IPS DF 6.9 (cell line): ENCODE data around the gene HSD17B2.

Source experiments
- DNase-seq: peaks from one replicate; pipeline ENCODE4 v3.0.0-alpha.2; 2013; ENCODE audit warnings: low read depth, low spot score
- H3K27ac ChIP-seq: one replicate; pipeline ENCODE4 v1.5.1; 2013; ENCODE audit warnings: low read length, control low read depth
- H3K27me3 ChIP-seq: 2 replicates; pipeline ENCODE4 v1.6.1; 2013; ENCODE audit warnings: mild to moderate bottlenecking, low read length; ENCODE audit not compliant: control insufficient read depth, insufficient read depth
- H3K36me3 ChIP-seq: 2 replicates; pipeline ENCODE4 v1.6.1; 2013; ENCODE audit warnings: low read length; ENCODE audit not compliant: control insufficient read depth, insufficient read depth
- H3K4me1 ChIP-seq: 2 replicates; pipeline ENCODE4 v1.6.1; 2013; ENCODE audit warnings: low read length; ENCODE audit not compliant: control insufficient read depth, insufficient read depth
- H3K4me3 ChIP-seq: 2 replicates; pipeline ENCODE4 v1.5.1; 2013; ENCODE audit warnings: mild to moderate bottlenecking, low read length
- H3K9me3 ChIP-seq: 2 replicates; pipeline ENCODE4 v1.6.1; 2013; ENCODE audit warnings: low read length, inconsistent platforms; ENCODE audit not compliant: control insufficient read depth, insufficient read depth
- WGBS: extraction: QIAGEN DNeasy Blood & Tissue Kit; methylation state at CpG from one replicate; pipeline ENCODE4 v1.1.7; 2013; ENCODE audit warnings: mixed read lengths, missing lambda C conversion rate; ENCODE audit not compliant: insufficient read length, insufficient coverage; 5-methylcytosine and 5-hydroxymethylcytosine counted together

Gene HSD17B2

DNA sequence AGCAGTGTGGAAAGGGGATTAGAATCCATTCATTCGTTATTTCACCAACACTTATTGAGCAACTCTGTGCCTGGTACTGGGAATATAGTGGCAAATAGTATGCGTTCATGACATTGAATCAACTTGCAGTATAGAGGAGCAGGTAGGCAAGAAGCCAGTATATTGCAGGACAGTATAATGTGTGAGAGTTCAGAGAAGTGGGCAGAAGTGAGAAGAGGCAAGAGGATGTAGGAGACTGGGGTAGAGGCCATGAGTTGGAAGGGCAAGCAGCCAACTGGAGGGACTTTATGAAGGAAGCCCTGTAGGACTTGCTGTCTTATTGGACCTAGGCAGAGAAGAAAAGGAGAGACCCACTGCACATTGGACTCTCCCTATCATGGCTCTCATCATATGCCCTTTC lies 12.3 kb downstream of the HSD17B2 start:
- H3K4me1 ChIP-seq, result no peaks in the 10 kb centered on the region
- no peak overlapping the region for H3K4me3 ChIP-seq
- H3K27me3 ChIP-seq, result no peaks in the 10 kb centered on the region
- H3K9me3 ChIP-seq, result no peaks in the 10 kb centered on the region
- no CpG with 5 or more reads among the region's 2 CpGs for WGBS
- DNase-seq, result no peak
- H3K27ac ChIP-seq, result no peak overlapping the region
- H3K36me3 ChIP-seq, result no peaks in the 10 kb centered on the region

GRCh38 chr16:82047787-82048186 lies 12.7 kb downstream of the HSD17B2 start:
- no CpG with 5 or more reads among the region's 2 CpGs for WGBS
- no peaks in the 10 kb centered on the region for H3K27me3 ChIP-seq
- H3K4me3 ChIP-seq, result no peak overlapping the region
- H3K9me3 ChIP-seq, result no peaks in the 10 kb centered on the region
- no peak overlapping the region for H3K27ac ChIP-seq
- no peak for DNase-seq
- no peaks in the 10 kb centered on the region for H3K36me3 ChIP-seq
- H3K4me1 ChIP-seq, result no peaks in the 10 kb centered on the region

- WGBS, result no CpG with 5 or more reads among the region's 1 CpG
- Histone ChIP-seq H3K4me3 (no peak overlapping the region), H3K4me1 (no peaks in the 10 kb centered on the region), H3K36me3 (no peaks in the 10 kb centered on the region), H3K9me3 (no peaks in the 10 kb centered on the region), H3K27ac (no peak overlapping the region), H3K27me3 (no peaks in the 10 kb centered on the region)
- no peak for DNase-seq
These were observed 14.4 kb downstream of the HSD17B2 start for GRCh38 chr16:82049484-82049883.

DNA sequence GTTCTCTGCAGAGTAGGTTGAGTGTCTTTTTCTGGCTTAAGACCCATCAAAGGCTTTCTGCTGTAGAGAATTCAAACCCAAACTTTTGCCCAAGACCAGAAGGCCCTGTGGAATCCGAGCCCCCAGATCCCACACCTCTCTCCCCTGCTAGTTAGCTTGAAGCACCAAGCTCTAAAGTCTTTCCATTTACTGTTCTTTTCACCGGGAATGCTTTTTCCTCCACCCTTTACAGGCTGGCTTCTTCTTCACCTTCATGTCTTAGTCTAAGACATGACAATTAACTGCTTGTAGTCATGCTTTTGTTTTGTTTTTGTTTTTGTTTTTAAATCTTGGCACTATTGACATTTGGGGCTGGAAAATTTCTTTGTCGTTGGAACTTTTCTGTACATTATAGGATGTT lies 15.5 kb downstream of the HSD17B2 start:
- no peak for DNase-seq
- WGBS, result no CpG with 5 or more reads among the region's 3 CpGs
- no peaks in the 10 kb centered on the region for H3K36me3 ChIP-seq
- H3K4me3 ChIP-seq, result no peak overlapping the region
- H3K27ac ChIP-seq, result no peak overlapping the region
- no peaks in the 10 kb centered on the region for H3K4me1 ChIP-seq
- no peaks in the 10 kb centered on the region for H3K9me3 ChIP-seq
- no peaks in the 10 kb centered on the region for H3K27me3 ChIP-seq

GRCh38 chr16:82050909-82051357 lies 15.9 kb downstream of the HSD17B2 start:
- no peak overlapping the region for H3K4me3 ChIP-seq
- no peaks in the 10 kb centered on the region for H3K4me1 ChIP-seq
- WGBS, result no CpG with 5 or more reads among the region's 4 CpGs
- H3K27me3 ChIP-seq, result no peaks in the 10 kb centered on the region
- H3K36me3 ChIP-seq, result no peaks in the 10 kb centered on the region
- no peak overlapping the region for H3K27ac ChIP-seq
- no peaks in the 10 kb centered on the region for H3K9me3 ChIP-seq
- no peak for DNase-seq

DNA sequence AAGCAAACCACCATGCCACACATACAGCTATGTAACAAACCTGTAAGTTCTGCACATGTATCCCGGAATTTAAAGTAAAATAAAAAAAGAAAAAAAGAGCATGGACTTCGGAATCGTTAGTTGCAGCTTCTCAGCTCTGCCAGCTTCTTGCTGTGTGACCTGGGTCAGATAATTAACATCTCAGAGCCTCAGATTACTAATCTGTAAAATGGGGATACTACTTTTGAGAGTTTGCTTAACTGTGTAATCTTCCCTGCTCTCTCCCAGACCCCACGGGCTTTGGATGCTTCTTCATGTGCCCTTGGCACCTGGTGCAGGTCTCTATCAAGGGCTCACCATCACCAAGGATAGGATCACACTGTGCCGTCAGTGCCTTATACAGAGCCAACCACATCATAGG lies 16.6 kb downstream of the HSD17B2 start:
- Histone ChIP-seq H3K27ac (no peak overlapping the region), H3K27me3 (no peaks in the 10 kb centered on the region), H3K9me3 (no peaks in the 10 kb centered on the region), H3K4me3 (no peak overlapping the region), H3K4me1 (no peaks in the 10 kb centered on the region), H3K36me3 (no peaks in the 10 kb centered on the region)
- no peak for DNase-seq
- WGBS, result no CpG with 5 or more reads among the region's 5 CpGs

DNA sequence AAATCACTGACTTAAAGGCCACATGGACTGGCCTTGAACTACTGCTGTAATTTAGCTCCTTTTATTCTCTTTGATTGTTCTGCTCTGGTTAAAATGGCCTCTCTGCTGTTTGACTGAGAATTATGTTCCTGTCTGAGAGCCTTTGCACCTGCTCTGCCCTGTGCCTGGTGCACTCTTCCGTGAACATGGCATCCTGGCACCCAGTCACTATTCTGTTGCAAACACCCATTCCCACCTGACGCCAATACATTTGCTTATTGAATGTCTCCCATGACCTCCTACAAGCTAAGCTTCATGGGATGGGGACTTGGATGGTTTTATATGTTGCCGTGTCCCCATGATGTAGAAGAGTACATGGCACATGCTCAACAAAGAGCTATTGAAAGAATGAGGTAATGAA lies 20.1 kb downstream of the HSD17B2 start:
- Histone ChIP-seq H3K27ac (no peak overlapping the region), H3K27me3 (no peaks in the 10 kb centered on the region), H3K4me1 (no peaks in the 10 kb centered on the region), H3K9me3 (no peaks in the 10 kb centered on the region), H3K4me3 (no peak overlapping the region), H3K36me3 (no peaks in the 10 kb centered on the region)
- DNase-seq, result no peak
- no CpG with 5 or more reads among the region's 3 CpGs for WGBS

- no peak for DNase-seq
- WGBS, result no CpG with 5 or more reads among the region's 8 CpGs
- no peaks in the 10 kb centered on the region for H3K36me3 ChIP-seq
- H3K4me1 ChIP-seq, result no peaks in the 10 kb centered on the region
- no peaks in the 10 kb centered on the region for H3K9me3 ChIP-seq
- no peak overlapping the region for H3K27ac ChIP-seq
- H3K27me3 ChIP-seq, result no peaks in the 10 kb centered on the region
- no peak overlapping the region for H3K4me3 ChIP-seq
These were observed 20.9 kb downstream of the HSD17B2 start for GRCh38 chr16:82055728-82056549.

DNA sequence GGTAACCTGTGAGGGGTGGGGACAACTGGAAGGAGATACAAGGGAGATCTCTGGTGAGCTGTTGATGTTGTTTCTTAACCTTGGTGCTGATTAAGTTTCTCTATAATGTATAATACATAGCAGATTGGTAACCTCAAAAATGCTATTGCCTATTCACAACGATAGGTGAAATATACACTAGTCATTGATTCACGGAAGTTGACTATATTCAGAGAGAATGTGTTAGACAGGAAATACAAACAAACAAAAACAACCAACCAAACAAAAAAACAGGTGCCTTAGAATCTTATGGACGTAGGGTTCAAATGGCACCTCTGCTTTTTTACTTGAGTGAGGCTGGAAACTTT lies 21.5 kb downstream of the HSD17B2 start:
- DNase-seq, result no peak
- Histone ChIP-seq H3K27ac (no peak overlapping the region), H3K36me3 (no peaks in the 10 kb centered on the region), H3K27me3 (no peaks in the 10 kb centered on the region), H3K4me3 (no peak overlapping the region), H3K4me1 (no peaks in the 10 kb centered on the region), H3K9me3 (no peaks in the 10 kb centered on the region)
- no CpG with 5 or more reads among the region's 3 CpGs for WGBS

GRCh38 chr16:82059161-82059982 lies 24.3 kb downstream of the HSD17B2 start:
- Histone ChIP-seq H3K4me3 (no peak overlapping the region), H3K27me3 (no peaks in the 10 kb centered on the region), H3K4me1 (no peaks in the 10 kb centered on the region), H3K36me3 (no peaks in the 10 kb centered on the region), H3K27ac (no peak overlapping the region), H3K9me3 (no peaks in the 10 kb centered on the region)
- no peak for DNase-seq
- no CpG with 5 or more reads among the region's 8 CpGs for WGBS
